Duodenal mucosa (tissue), 2 donors: ENCODE results near the gene TGFBR2.

Source experiments
- H3K27ac ChIP-seq: one replicate; pipeline ENCODE4 v1.7.0; 2013; ENCODE audit warnings: low read depth, low read length
- H3K27me3 ChIP-seq, 2 donors: one replicate each; pipeline ENCODE4 v1.7.0; 2013; ENCODE audit warnings: low read length in 2 of 2, control low read depth in 1 of 2; ENCODE audit not compliant: insufficient read depth in 2 of 2, control insufficient read depth in 1 of 2
- H3K36me3 ChIP-seq, 2 donors: one replicate each; pipeline ENCODE4 v1.7.0; 2013; ENCODE audit warnings: low read length in 2 of 2, control low read depth in 1 of 2; ENCODE audit not compliant: insufficient read depth in 2 of 2, control insufficient read depth in 1 of 2
- H3K4me1 ChIP-seq, 2 donors: one replicate each; pipeline ENCODE4 v1.7.0; 2013; ENCODE audit warnings: low read length in 2 of 2, control low read depth in 1 of 2; ENCODE audit not compliant: insufficient read depth in 2 of 2, control insufficient read depth in 1 of 2
- H3K4me3 ChIP-seq, 2 donors: one replicate each; pipeline ENCODE4 v1.7.0; 2013; ENCODE audit warnings: low read length in 2 of 2, low read depth in 1 of 2
- H3K9ac ChIP-seq, 2 donors: one replicate each; pipeline ENCODE4 v1.7.0; 2013; ENCODE audit warnings: low read length in 2 of 2, low read depth in 1 of 2
- H3K9me3 ChIP-seq, 2 donors: one replicate each; pipeline ENCODE4 v1.7.0; 2013; ENCODE audit warnings: low read length in 2 of 2, control low read depth in 1 of 2; ENCODE audit not compliant: control insufficient read depth in 1 of 2

Gene TGFBR2

GRCh38 chr3:30696403-30696819 is 90.0 kb downstream of the TGFBR2 start:
- Histone ChIP-seq H3K27me3 (no peaks in the 10 kb centered on the region), H3K4me3 (no peak overlapping the region), H3K9ac (no peak overlapping the region), H3K36me3 (peaks cover 24 to 31% of the 10 kb centered on the region in 2 donors), H3K4me1 (peaks cover 0 to 3% of the 10 kb centered on the region in 2 donors), H3K27ac (no peak overlapping the region), H3K9me3 (no peaks in the 10 kb centered on the region)

- no peak overlapping the region for H3K4me3 ChIP-seq
- H3K4me1 ChIP-seq = peaks cover 0 to 3% of the 10 kb centered on the region in 2 donors
- no peak overlapping the region for H3K27ac ChIP-seq
- H3K9me3 ChIP-seq = no peaks in the 10 kb centered on the region
- H3K27me3 ChIP-seq = no peaks in the 10 kb centered on the region
- H3K9ac ChIP-seq = no peak overlapping the region
- peaks cover 24 to 28% of the 10 kb centered on the region in 2 donors for H3K36me3 ChIP-seq
Measured at GRCh38 chr3:30696896-30697295, 90.5 kb downstream of the TGFBR2 start.

- H3K36me3 ChIP-seq = peaks cover 14 to 20% of the 10 kb centered on the region in 2 donors
- peaks cover 6 to 9% of the 10 kb centered on the region in 2 donors for H3K9me3 ChIP-seq
Measured at GRCh38 chr3:30698549-30698948, 92.1 kb downstream of the TGFBR2 start.

GRCh38 chr3:30699927-30700326 is 93.5 kb downstream of the TGFBR2 start:
- Histone ChIP-seq H3K9me3 (peaks cover 6 to 10% of the 10 kb centered on the region in 2 donors), H3K27me3 (no peaks in the 10 kb centered on the region), H3K4me3 (no peak overlapping the region), H3K36me3 (peaks cover 10 to 14% of the 10 kb centered on the region in 2 donors), H3K4me1 (no peaks in the 10 kb centered on the region), H3K9ac (no peak overlapping the region), H3K27ac (no peak overlapping the region)

More at GRCh38 chr3:30698549-30698948, 92.1 kb downstream of the TGFBR2 start:
- Histone ChIP-seq H3K4me1 (no peaks in the 10 kb centered on the region), H3K9ac (no peak overlapping the region), H3K27me3 (no peaks in the 10 kb centered on the region), H3K4me3 (no peak overlapping the region), H3K27ac (no peak overlapping the region)

GRCh38 chr3:30700702-30701321 is 94.4 kb downstream of the TGFBR2 start:
- Histone ChIP-seq H3K27ac (no peak overlapping the region), H3K27me3 (no peaks in the 10 kb centered on the region), H3K4me1 (no peaks in the 10 kb centered on the region), H3K36me3 (peaks cover 3 to 7% of the 10 kb centered on the region in 2 donors), H3K9ac (no peak overlapping the region), H3K4me3 (no peak overlapping the region), H3K9me3 (peaks cover 6 to 10% of the 10 kb centered on the region in 2 donors)

GRCh38 chr3:30702038-30702827 is 95.8 kb downstream of the TGFBR2 start:
- no peak overlapping the region for H3K4me3 ChIP-seq
- no peak overlapping the region for H3K9ac ChIP-seq

GRCh38 chr3:30702828-30703397 is 96.5 kb downstream of the TGFBR2 start:
- Histone ChIP-seq H3K9ac (no peak overlapping the region), H3K4me1 (no peaks in the 10 kb centered on the region), H3K4me3 (no peak overlapping the region), H3K36me3 (no peaks in the 10 kb centered on the region), H3K27ac (no peak overlapping the region), H3K9me3 (peaks cover 6 to 10% of the 10 kb centered on the region in 2 donors), H3K27me3 (no peaks in the 10 kb centered on the region)

More at GRCh38 chr3:30702038-30702827, 95.8 kb downstream of the TGFBR2 start:
- Histone ChIP-seq H3K27ac (no peak overlapping the region), H3K4me1 (no peaks in the 10 kb centered on the region), H3K9me3 (peaks cover 6 to 10% of the 10 kb centered on the region in 2 donors), H3K36me3 (no peaks in the 10 kb centered on the region), H3K27me3 (no peaks in the 10 kb centered on the region)

GRCh38 chr3:30704931-30705890 is 98.8 kb downstream of the TGFBR2 start:
- H3K9me3 ChIP-seq = peaks cover 6 to 10% of the 10 kb centered on the region in 2 donors
- no peak overlapping the region for H3K27ac ChIP-seq
- H3K36me3 ChIP-seq = no peaks in the 10 kb centered on the region
- no peaks in the 10 kb centered on the region for H3K4me1 ChIP-seq
- no peak overlapping the region for H3K9ac ChIP-seq
- H3K27me3 ChIP-seq = no peaks in the 10 kb centered on the region
- H3K4me3 ChIP-seq = no peak overlapping the region

GRCh38 chr3:30707825-30708224 is 101.4 kb downstream of the TGFBR2 start:
- Histone ChIP-seq H3K9ac (no peak overlapping the region), H3K4me1 (no peaks in the 10 kb centered on the region), H3K36me3 (no peaks in the 10 kb centered on the region), H3K27me3 (no peaks in the 10 kb centered on the region), H3K27ac (no peak overlapping the region), H3K9me3 (peaks cover 5 to 8% of the 10 kb centered on the region in 2 donors), H3K4me3 (no peak overlapping the region)
